Rectal smooth muscle tissue (tissue), 1 donor: ENCODE measurements around the gene FXYD6.
A peak's percentile ranks its signal among the peaks of the same experiment; 100 is the strongest.

Experiments used
- H3K27ac ChIP-seq: one replicate; pipeline ENCODE4 v1.7.0; 2013; ENCODE audit warnings: low read depth, low read length, inconsistent platforms
- H3K27me3 ChIP-seq: one replicate; pipeline ENCODE4 v1.7.0; 2013; ENCODE audit warnings: low read length; ENCODE audit not compliant: control insufficient read depth, insufficient read depth
- H3K36me3 ChIP-seq: one replicate; pipeline ENCODE4 v1.7.0; 2013; ENCODE audit warnings: low read length; ENCODE audit not compliant: control insufficient read depth, insufficient read depth
- H3K4me1 ChIP-seq: one replicate; pipeline ENCODE4 v1.7.0; 2013; ENCODE audit warnings: low read length; ENCODE audit not compliant: control insufficient read depth, insufficient read depth
- H3K4me3 ChIP-seq: one replicate; pipeline ENCODE4 v1.7.0; 2013; ENCODE audit warnings: low read length
- H3K9ac ChIP-seq: one replicate; pipeline ENCODE4 v1.7.0; 2013; ENCODE audit warnings: low read length

The FXYD6 gene

GRCh38 chr11:117859488-117860112 is 16.9 kb downstream of the FXYD6 start:
- no peak overlapping the region for H3K27ac ChIP-seq

GRCh38 chr11:117859061-117859460 is 17.4 kb downstream of the FXYD6 start:
- Histone ChIP-seq H3K27me3 (no peaks in the 10 kb centered on the region), H3K27ac (no peak overlapping the region), H3K4me1 (peaks cover 36% of the 10 kb centered on the region), H3K9ac (no peak overlapping the region), H3K4me3 (no peak overlapping the region), H3K36me3 (no peaks in the 10 kb centered on the region)

More at GRCh38 chr11:117859488-117860112, 16.9 kb downstream of the FXYD6 start:
- no peak overlapping the region for H3K4me3 ChIP-seq
- peaks cover 36% of the 10 kb centered on the region for H3K4me1 ChIP-seq
- H3K36me3 ChIP-seq = no peaks in the 10 kb centered on the region
- H3K27me3 ChIP-seq = no peaks in the 10 kb centered on the region
- no peak overlapping the region for H3K9ac ChIP-seq

DNA sequence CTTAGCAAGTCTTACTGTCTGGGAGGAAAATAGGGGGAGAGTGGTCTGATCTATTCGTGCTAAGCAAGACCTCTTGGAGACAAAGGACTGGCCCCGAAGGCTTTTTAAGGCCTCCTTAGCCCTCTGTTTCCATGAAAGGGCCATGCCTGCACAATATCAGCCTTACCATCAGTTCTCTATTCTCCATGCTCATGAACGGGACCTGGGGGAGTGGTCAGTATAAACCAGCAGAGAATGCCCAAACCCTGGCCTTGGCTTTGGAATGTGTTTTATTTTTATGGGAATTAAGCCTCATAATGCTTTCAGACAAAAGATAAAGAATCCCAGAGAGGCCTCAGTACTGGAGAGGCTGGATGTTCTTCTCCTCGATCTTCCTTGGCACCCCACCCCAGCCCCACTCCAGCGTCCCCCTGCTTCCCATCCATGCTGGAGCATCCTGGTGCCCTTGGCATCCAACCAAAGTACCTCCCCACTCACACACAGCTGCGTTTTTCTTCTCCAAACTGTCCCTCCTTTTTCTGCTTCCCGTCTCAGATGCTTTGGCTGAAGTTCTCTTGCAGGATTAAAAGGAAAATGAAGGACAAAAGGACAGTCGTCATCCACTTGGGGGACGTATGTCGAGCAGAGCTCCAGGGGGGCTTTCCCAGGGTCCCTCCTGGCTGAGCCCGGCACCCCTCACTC is 18.6 kb downstream of the FXYD6 start:
- H3K4me3 ChIP-seq = no peak overlapping the region
- no peak overlapping the region for H3K27ac ChIP-seq
- no peaks in the 10 kb centered on the region for H3K36me3 ChIP-seq
- H3K4me1 ChIP-seq = peaks cover 34% of the 10 kb centered on the region
- H3K9ac ChIP-seq = no peak overlapping the region
- no peaks in the 10 kb centered on the region for H3K27me3 ChIP-seq

- Histone ChIP-seq H3K4me3 (no peak overlapping the region), H3K27ac (no peak overlapping the region), H3K4me1 (peaks cover 21% of the 10 kb centered on the region), H3K27me3 (no peaks in the 10 kb centered on the region), H3K9ac (no peak overlapping the region), H3K36me3 (no peaks in the 10 kb centered on the region)
Measured at GRCh38 chr11:117855912-117856651, 20.4 kb downstream of the FXYD6 start.

- no peaks in the 10 kb centered on the region for H3K36me3 ChIP-seq
- no peaks in the 10 kb centered on the region for H3K27me3 ChIP-seq
- H3K27ac ChIP-seq = no peak overlapping the region
- no peak overlapping the region for H3K4me3 ChIP-seq
- no peak overlapping the region for H3K9ac ChIP-seq
- peaks cover 17% of the 10 kb centered on the region for H3K4me1 ChIP-seq
Measured at GRCh38 chr11:117855186-117855845, 21.1 kb downstream of the FXYD6 start.

DNA sequence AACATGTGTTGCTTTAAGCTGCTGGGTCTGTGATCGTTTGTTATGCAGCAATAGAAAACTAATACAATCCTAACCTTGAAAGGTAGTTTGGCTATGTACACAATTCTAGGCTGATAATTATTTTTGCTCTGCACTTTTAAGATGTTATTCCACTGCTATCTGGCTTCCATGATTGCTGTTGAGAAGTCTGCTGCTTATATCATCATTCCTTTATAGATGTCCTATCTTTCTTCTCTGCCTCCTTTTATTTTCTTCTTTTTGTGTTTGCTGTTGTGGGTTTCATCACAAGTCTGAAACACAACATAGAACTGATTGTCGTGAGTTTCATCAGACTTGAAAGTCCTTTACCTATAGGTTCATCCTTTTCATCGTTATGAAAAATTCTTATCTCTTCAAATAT is 24.1 kb downstream of the FXYD6 start:
- H3K36me3 ChIP-seq = no peaks in the 10 kb centered on the region
- H3K27ac ChIP-seq = no peak overlapping the region

GRCh38 chr11:117851852-117852251 is 24.6 kb downstream of the FXYD6 start:
- Histone ChIP-seq H3K27me3 (no peaks in the 10 kb centered on the region), H3K27ac (peak overlapping the region; percentile 50), H3K4me3 (no peak overlapping the region), H3K9ac (no peak overlapping the region), H3K36me3 (no peaks in the 10 kb centered on the region), H3K4me1 (peaks cover 7% of the 10 kb centered on the region)

More for the DNA sequence above, 24.1 kb downstream of the FXYD6 start:
- H3K4me1 ChIP-seq = peaks cover 7% of the 10 kb centered on the region
- H3K9ac ChIP-seq = no peak overlapping the region
- no peaks in the 10 kb centered on the region for H3K27me3 ChIP-seq
- no peak overlapping the region for H3K4me3 ChIP-seq

GRCh38 chr11:117851106-117851505 is 25.4 kb downstream of the FXYD6 start:
- H3K4me1 ChIP-seq = peaks cover 7% of the 10 kb centered on the region
- H3K36me3 ChIP-seq = no peaks in the 10 kb centered on the region
- H3K27ac ChIP-seq = peak overlapping the region; percentile 50
- H3K27me3 ChIP-seq = no peaks in the 10 kb centered on the region
- H3K9ac ChIP-seq = no peak overlapping the region
- no peak overlapping the region for H3K4me3 ChIP-seq

DNA sequence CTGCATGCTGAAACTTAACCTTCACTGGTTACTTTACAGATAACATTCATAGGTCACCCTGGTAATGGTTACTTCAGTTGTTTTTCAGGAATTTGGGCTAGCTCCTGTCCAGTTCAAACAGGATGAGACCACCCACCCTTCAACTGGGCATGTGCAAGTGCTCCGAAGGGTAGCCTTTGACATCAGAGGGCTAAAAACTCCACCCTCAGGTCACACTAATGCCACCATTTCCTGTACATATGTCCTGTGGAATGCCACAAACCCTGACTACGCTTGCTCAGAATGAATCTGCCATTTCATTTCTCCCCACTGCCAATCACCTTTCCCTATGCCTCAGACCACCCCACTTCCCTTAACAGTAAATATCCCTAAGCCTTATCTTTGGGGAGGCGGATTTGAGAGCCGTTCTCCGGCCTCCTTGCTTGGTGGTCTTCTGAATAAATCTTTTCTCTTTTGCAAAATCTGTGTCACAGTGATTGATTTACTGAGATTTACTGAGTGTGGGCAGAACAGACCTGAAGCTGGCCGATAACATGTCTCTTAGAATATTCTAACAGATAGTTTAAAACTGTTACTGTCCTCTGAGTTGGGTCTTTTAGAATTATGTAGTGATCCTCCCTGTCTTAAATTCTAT is 26.6 kb downstream of the FXYD6 start:
- Histone ChIP-seq H3K27me3 (no peaks in the 10 kb centered on the region), H3K9ac (no peak overlapping the region), H3K4me1 (peaks cover 7% of the 10 kb centered on the region), H3K27ac (no peak overlapping the region), H3K4me3 (no peak overlapping the region), H3K36me3 (no peaks in the 10 kb centered on the region)

DNA sequence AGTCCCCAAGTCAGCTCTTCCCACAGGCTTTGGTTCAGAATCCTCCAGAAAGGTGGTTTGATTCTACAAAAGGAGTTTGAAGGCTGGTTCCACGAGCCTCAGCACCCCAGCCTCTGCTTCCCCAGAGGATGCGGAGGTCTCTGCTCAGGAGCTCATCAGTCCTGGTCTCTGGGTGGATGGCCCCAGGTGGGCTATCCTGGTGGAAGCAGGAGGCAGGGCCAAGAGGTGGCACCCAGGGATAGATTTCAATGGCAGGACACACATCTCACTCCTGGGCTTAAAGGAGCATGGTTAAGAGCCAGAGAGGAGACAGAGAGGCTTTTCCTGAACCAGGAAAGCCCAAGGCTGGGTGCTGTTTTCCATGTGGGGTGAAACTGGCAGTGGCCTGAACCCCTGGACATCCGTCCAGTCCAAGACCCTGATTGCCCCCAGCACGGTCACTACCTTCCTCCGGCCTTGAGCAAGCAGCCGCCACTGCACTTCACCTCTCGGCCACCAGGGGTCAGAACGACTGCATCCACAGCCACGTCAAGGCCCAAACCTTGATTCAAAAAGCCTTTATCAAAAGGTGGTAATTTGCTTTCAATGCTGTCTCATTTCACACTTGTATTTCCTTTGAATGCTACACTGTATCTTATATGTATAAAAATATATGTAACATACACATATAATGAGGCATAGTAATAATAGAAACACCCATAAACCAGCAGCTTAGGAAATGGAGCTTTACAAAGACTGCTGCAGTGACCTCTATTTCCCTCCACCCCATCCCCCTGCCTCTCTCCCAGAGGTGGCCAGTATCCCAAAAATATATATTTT is 32.6 kb downstream of the FXYD6 start:
- H3K9ac ChIP-seq = no peak overlapping the region
- H3K36me3 ChIP-seq = peaks cover 3% of the 10 kb centered on the region
- no peak overlapping the region for H3K4me3 ChIP-seq
- H3K27ac ChIP-seq = no peak overlapping the region
- no peaks in the 10 kb centered on the region for H3K27me3 ChIP-seq
- peaks cover 4% of the 10 kb centered on the region for H3K4me1 ChIP-seq

- Histone ChIP-seq H3K27me3 (no peaks in the 10 kb centered on the region), H3K9ac (no peak overlapping the region), H3K4me1 (peaks cover 4% of the 10 kb centered on the region), H3K27ac (no peak overlapping the region), H3K4me3 (no peak overlapping the region), H3K36me3 (peaks cover 8% of the 10 kb centered on the region)
Measured at GRCh38 chr11:117842131-117842941, 34.1 kb downstream of the FXYD6 start.
